GM23338 (cell line): ENCODE measurements around the gene CAT. TPM values are rescaled to one million over a fixed set of nuclear protein-coding genes. Genes with fewer than 3 reads are reported as not detected.

ENCODE experiments used
- ATAC-seq: fragments of 200-7000 bp; cut with Tn5 transposase; 3 replicates; pipeline ENCODE4 v1.9.1; 2020
- DNase-seq: peaks from one replicate; pipeline ENCODE4 v3.0.0-alpha.2; 2015; ENCODE audit warnings: low spot score
- H2AFZ ChIP-seq: fragments of 200-600 bp; sonication (generic); 2 replicates; pipeline ENCODE4 v1.8.0; 2016; ENCODE audit warnings: antibody characterized with exemption, mild to moderate bottlenecking, moderate library complexity
- H3F3A ChIP-seq: fragments of 200-600 bp; sonication (generic); replicated peaks from 2 replicates; pipeline ENCODE4 v1.8.0; 2017; ENCODE audit warnings: antibody characterized with exemption, mixed run types, low read depth
- H3K27ac ChIP-seq: fragments of 200-600 bp; sonication (generic); 2 replicates; pipeline ENCODE4 v1.6.1; 2016; ENCODE audit warnings: low read depth
- H3K27me3 ChIP-seq: fragments of 200-600 bp; sonication (generic); 2 replicates; pipeline ENCODE4 v1.8.0; 2016; ENCODE audit warnings: mild to moderate bottlenecking, mixed run types, moderate library complexity; ENCODE audit not compliant: insufficient read depth
- H3K36me3 ChIP-seq: fragments of 200-600 bp; sonication (generic); 2 replicates; pipeline ENCODE4 v1.8.0; 2016; ENCODE audit warnings: mild to moderate bottlenecking; ENCODE audit not compliant: insufficient read depth
- H3K4me1 ChIP-seq: fragments of 200-600 bp; sonication (generic); 2 replicates; pipeline ENCODE4 v1.8.0; 2016; ENCODE audit warnings: mild to moderate bottlenecking, moderate library complexity; ENCODE audit not compliant: insufficient read depth
- H3K4me2 ChIP-seq: fragments of 200-600 bp; sonication (generic); 2 replicates; pipeline ENCODE4 v1.7.1; 2017; ENCODE audit warnings: mixed run types
- H3K4me3 ChIP-seq: fragments of 200-600 bp; sonication (generic); 2 replicates; pipeline ENCODE4 v1.6.1; 2016; ENCODE audit warnings: mixed run types
- H3K79me2 ChIP-seq: fragments of 200-600 bp; sonication (generic); replicated peaks from 2 replicates; pipeline ENCODE4 v1.8.0; 2017; ENCODE audit warnings: mild to moderate bottlenecking; ENCODE audit not compliant: insufficient read depth
- H3K9me2 ChIP-seq: fragments of 200-600 bp; sonication (generic); 2 replicates; pipeline ENCODE4 v1.8.0; 2017; ENCODE audit not compliant: insufficient read depth
- H4K20me1 ChIP-seq: fragments of 200-600 bp; sonication (generic); replicated peaks from 2 replicates; pipeline ENCODE4 v1.8.0; 2017; ENCODE audit warnings: mild to moderate bottlenecking; ENCODE audit not compliant: insufficient read depth
- H3K27ac Mint-ChIP-seq: 2 replicates; pipeline ENCODE4 v1.8.0; 2020; ENCODE audit warnings: inconsistent platforms, mild to moderate bottlenecking, moderate library complexity, mixed read lengths
- H3K27me3 Mint-ChIP-seq: 3 replicates; pipeline ENCODE4 v1.8.0; 2022; ENCODE audit warnings: low read depth, mild to moderate bottlenecking, moderate library complexity, mixed read lengths, inconsistent platforms; ENCODE audit not compliant: insufficient read depth, poor library complexity
- H3K36me3 Mint-ChIP-seq: 3 replicates; pipeline ENCODE4 v1.8.0; 2021; ENCODE audit warnings: low read depth, mild to moderate bottlenecking, inconsistent platforms, moderate library complexity, mixed read lengths
- H3K4me1 Mint-ChIP-seq: 3 replicates; pipeline ENCODE4 v1.8.0; 2020; ENCODE audit warnings: mild to moderate bottlenecking, inconsistent platforms, mixed read lengths
- H3K4me3 Mint-ChIP-seq: 3 replicates; pipeline ENCODE4 v1.8.0; 2021; ENCODE audit warnings: moderate library complexity, mild to moderate bottlenecking, inconsistent platforms, mixed read lengths
- H3K9me3 Mint-ChIP-seq: 3 replicates; pipeline ENCODE4 v1.8.0; 2020; ENCODE audit warnings: moderate library complexity, mild to moderate bottlenecking, inconsistent platforms, mixed read lengths
- CREB1 ChIP-seq: fragments of 250-450 bp; sonication (Bioruptor Pico); IDR thresholded peaks from 2 replicates; pipeline ENCODE4 v1.5.0; 2020; ENCODE audit warnings: low read depth, mild to moderate bottlenecking, moderate library complexity
- EZH2 ChIP-seq: fragments of 200-600 bp; sonication (generic); IDR thresholded peaks from one replicate; pipeline ENCODE4 v1.8.0; 2017; ENCODE audit warnings: antibody characterized with exemption, mild to moderate bottlenecking, low read depth; ENCODE audit not compliant: unreplicated experiment
- EZH2phosphoT487 ChIP-seq: fragments of 200-600 bp; sonication (generic); IDR thresholded peaks from one replicate; pipeline ENCODE4 v1.8.1; 2018; ENCODE audit warnings: antibody characterized with exemption; ENCODE audit not compliant: unreplicated experiment
- JUNB ChIP-seq: IDR thresholded peaks from one replicate; pipeline ENCODE4 v1.6.1; 2016; ENCODE audit warnings: antibody characterized with exemption; ENCODE audit not compliant: unreplicated experiment
- NANOG ChIP-seq: IDR thresholded peaks from 2 replicates; pipeline ENCODE4 v1.6.1; 2016; ENCODE audit warnings: antibody characterized with exemption, borderline replicate concordance
- POLR2AphosphoS5 ChIP-seq: IDR thresholded peaks from 2 replicates; pipeline ENCODE4 v1.6.1; 2016; ENCODE audit warnings: antibody characterized with exemption, low read depth
- STAT1 ChIP-seq: IDR thresholded peaks from one replicate; pipeline ENCODE4 v1.6.1; 2016; ENCODE audit warnings: antibody characterized with exemption; ENCODE audit not compliant: unreplicated experiment
- ZNF114 ChIP-seq: fragments of 250-450 bp; sonication (Bioruptor Pico); IDR thresholded peaks from 2 replicates; pipeline ENCODE4 v1.5.0; 2020; ENCODE audit warnings: mild to moderate bottlenecking, moderate library complexity
- ZNF331 ChIP-seq: fragments of 250-450 bp; sonication (Bioruptor Pico); IDR thresholded peaks from 2 replicates; pipeline ENCODE4 v1.5.0; 2020; ENCODE audit warnings: low read depth, mild to moderate bottlenecking, moderate library complexity
- polyA plus RNA-seq: library from polyadenylated mRNA; unstranded; fragments of >200 nt; fragmentation: Nextera tagmentation; extraction: Ambion mirVana; gene quantifications from 2 replicates; pipeline ENCODE4 v1.2.1, GENCODE V29; 2016
- total RNA-seq: library from RNA; depleted of rRNA; stranded (reverse); fragments of >200 nt; shearing (Covaris generic); gene quantifications from 2 replicates; pipeline ENCODE4 v1.2.3, GENCODE V29; 2014
- TF ChIP-seq, protein P1 (sequence below), 2 experiments: fragments of 200-600 bp in 1 of 2; sonication (generic) in 1 of 2; conservative IDR thresholded peaks; 2 replicates each; pipeline versions ENCODE4 v1.5.1 to v1.6.1; 2016 to 2017; ENCODE audit warnings: antibody characterized with exemption in 2 of 2, low read depth in 2 of 2, mild to moderate bottlenecking in 2 of 2, moderate library complexity in 1 of 2
- TF ChIP-seq, protein P2 (sequence below): IDR thresholded peaks from one replicate; pipeline ENCODE4 v1.6.1; 2018; ENCODE audit warnings: antibody characterized with exemption; ENCODE audit not compliant: unreplicated experiment
- TF ChIP-seq, protein P3 (sequence below): IDR thresholded peaks from 2 replicates; pipeline ENCODE4 v1.6.1; 2016; ENCODE audit warnings: antibody characterized with exemption

Gene CAT
- total and polyA plus RNA-seq, 2 experiments from 2014 or later: 15.9 to 24.0 TPM

DNA sequence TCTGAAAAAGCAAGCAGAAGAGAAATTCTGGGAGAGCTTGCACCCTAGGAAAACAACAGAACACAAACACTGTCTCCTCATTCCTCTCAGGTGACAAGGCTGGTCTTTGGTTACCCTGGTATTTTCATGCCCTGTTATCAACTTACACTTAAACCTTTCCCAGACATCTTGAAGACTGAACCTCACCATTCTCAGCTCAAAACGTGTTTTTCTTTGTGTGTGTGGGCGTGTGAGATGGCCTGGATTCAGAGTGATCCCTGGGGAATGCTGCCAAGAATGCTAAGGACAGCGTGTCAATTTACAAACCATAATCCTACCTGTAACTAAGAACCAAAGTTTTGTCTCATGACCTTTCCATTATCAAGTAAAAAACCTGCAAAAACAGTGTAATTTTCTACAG, 41.6 kb downstream of the CAT start:
- Histone ChIP-seq H3K79me2 (no peaks in the 10 kb centered on the region), H2AFZ (no peak overlapping the region), H3F3A (no peaks in the 10 kb centered on the region), H4K20me1 (no peaks in the 10 kb centered on the region), H3K27ac (no peak overlapping the region), H3K4me1 (no peaks in the 10 kb centered on the region), H3K4me2 (no peak overlapping the region), H3K4me3 (no peak overlapping the region), H3K27me3 (no peaks in the 10 kb centered on the region), H3K36me3 (no peaks in the 10 kb centered on the region), H3K9me2 (no peaks in the 10 kb centered on the region)
- no peak overlapping the region for H3K27ac Mint-ChIP-seq
- no peak overlapping the region for H3K4me3 Mint-ChIP-seq
- no peak for TF ChIP-seq EZH2phosphoT487
- TF ChIP-seq ZNF331: no peak
- TF ChIP-seq CREB1 (CRISPR knock-in tag): no peak
- no peak for TF ChIP-seq JUNB
- TF ChIP-seq EZH2: no peak
- TF ChIP-seq, protein P1, sequence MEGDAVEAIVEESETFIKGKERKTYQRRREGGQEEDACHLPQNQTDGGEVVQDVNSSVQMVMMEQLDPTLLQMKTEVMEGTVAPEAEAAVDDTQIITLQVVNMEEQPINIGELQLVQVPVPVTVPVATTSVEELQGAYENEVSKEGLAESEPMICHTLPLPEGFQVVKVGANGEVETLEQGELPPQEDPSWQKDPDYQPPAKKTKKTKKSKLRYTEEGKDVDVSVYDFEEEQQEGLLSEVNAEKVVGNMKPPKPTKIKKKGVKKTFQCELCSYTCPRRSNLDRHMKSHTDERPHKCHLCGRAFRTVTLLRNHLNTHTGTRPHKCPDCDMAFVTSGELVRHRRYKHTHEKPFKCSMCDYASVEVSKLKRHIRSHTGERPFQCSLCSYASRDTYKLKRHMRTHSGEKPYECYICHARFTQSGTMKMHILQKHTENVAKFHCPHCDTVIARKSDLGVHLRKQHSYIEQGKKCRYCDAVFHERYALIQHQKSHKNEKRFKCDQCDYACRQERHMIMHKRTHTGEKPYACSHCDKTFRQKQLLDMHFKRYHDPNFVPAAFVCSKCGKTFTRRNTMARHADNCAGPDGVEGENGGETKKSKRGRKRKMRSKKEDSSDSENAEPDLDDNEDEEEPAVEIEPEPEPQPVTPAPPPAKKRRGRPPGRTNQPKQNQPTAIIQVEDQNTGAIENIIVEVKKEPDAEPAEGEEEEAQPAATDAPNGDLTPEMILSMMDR (conservative IDR thresholded peaks at IDR 0.05; ENCODE audit: low read depth in 2 of 2): no peak
- H3K4me1 Mint-ChIP-seq: no peaks in the 10 kb centered on the region
- DNase-seq (no peak), ATAC-seq (no peak)
- no peaks in the 10 kb centered on the region for H3K36me3 Mint-ChIP-seq
- H3K9me3 Mint-ChIP-seq: no peaks in the 10 kb centered on the region
- no peaks in the 10 kb centered on the region for H3K27me3 Mint-ChIP-seq

DNA sequence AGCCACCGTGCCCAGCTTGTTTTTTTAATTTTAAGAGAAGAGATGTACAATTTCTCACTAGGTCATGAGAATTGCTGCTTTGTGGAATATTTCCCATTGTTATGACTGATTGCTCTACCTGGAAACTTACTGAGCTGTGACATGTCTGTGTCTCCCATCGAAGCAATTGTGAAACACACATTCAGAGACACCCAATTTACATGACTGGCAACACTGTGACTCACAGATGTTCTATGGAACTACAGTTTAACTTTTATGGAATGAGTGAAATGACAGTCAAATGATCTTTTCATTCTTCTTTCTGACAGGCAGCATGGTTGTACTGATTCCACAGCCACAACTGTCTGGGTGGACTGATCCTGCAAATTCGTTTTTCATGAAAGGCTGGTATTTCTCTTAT, 42.6 kb downstream of the CAT start:
- H3K9me2 ChIP-seq: no peaks in the 10 kb centered on the region
- no peaks in the 10 kb centered on the region for H3K36me3 ChIP-seq
- no peaks in the 10 kb centered on the region for H3K79me2 ChIP-seq
- ATAC-seq: no peak
- H2AFZ ChIP-seq: no peak overlapping the region
- no peaks in the 10 kb centered on the region for H3K27me3 ChIP-seq
- no peak overlapping the region for H3K27ac ChIP-seq
- H3K4me1 ChIP-seq: no peaks in the 10 kb centered on the region
- Mint-ChIP-seq H3K9me3 (no peaks in the 10 kb centered on the region), H3K27ac (no peak overlapping the region), H3K4me1 (no peaks in the 10 kb centered on the region), H3K4me3 (no peak overlapping the region), H3K36me3 (no peaks in the 10 kb centered on the region), H3K27me3 (no peaks in the 10 kb centered on the region)
- H3K4me3 ChIP-seq: no peak overlapping the region
- DNase-seq: no peak
- H3F3A ChIP-seq: no peaks in the 10 kb centered on the region
- H3K4me2 ChIP-seq: no peak overlapping the region
- no peaks in the 10 kb centered on the region for H4K20me1 ChIP-seq
- TF ChIP-seq ZNF114 (CRISPR knock-in tag) (no peak), ZNF331 (no peak), NANOG (no peak), EZH2 (no peak), POLR2AphosphoS5 (no peak), JUNB (no peak), STAT1 (no peak), EZH2phosphoT487 (no peak)
- TF ChIP-seq, protein P2, sequence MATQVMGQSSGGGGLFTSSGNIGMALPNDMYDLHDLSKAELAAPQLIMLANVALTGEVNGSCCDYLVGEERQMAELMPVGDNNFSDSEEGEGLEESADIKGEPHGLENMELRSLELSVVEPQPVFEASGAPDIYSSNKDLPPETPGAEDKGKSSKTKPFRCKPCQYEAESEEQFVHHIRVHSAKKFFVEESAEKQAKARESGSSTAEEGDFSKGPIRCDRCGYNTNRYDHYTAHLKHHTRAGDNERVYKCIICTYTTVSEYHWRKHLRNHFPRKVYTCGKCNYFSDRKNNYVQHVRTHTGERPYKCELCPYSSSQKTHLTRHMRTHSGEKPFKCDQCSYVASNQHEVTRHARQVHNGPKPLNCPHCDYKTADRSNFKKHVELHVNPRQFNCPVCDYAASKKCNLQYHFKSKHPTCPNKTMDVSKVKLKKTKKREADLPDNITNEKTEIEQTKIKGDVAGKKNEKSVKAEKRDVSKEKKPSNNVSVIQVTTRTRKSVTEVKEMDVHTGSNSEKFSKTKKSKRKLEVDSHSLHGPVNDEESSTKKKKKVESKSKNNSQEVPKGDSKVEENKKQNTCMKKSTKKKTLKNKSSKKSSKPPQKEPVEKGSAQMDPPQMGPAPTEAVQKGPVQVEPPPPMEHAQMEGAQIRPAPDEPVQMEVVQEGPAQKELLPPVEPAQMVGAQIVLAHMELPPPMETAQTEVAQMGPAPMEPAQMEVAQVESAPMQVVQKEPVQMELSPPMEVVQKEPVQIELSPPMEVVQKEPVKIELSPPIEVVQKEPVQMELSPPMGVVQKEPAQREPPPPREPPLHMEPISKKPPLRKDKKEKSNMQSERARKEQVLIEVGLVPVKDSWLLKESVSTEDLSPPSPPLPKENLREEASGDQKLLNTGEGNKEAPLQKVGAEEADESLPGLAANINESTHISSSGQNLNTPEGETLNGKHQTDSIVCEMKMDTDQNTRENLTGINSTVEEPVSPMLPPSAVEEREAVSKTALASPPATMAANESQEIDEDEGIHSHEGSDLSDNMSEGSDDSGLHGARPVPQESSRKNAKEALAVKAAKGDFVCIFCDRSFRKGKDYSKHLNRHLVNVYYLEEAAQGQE: no peak
- TF ChIP-seq, protein P3, sequence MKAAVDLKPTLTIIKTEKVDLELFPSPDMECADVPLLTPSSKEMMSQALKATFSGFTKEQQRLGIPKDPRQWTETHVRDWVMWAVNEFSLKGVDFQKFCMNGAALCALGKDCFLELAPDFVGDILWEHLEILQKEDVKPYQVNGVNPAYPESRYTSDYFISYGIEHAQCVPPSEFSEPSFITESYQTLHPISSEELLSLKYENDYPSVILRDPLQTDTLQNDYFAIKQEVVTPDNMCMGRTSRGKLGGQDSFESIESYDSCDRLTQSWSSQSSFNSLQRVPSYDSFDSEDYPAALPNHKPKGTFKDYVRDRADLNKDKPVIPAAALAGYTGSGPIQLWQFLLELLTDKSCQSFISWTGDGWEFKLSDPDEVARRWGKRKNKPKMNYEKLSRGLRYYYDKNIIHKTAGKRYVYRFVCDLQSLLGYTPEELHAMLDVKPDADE: no peak
- TF ChIP-seq, protein P1 (conservative IDR thresholded peaks at IDR 0.05; ENCODE audit: low read depth in 2 of 2): no peak
